Coronary artery (tissue), 2 donors: ENCODE data around the gene CAMTA1.

ENCODE experiments used
- DNase-seq: peaks from one replicate; pipeline ENCODE4 v3.0.0-alpha.2; 2017; ENCODE audit warnings: low spot score
- H3K27ac ChIP-seq, 2 donors: fragments of 200-600 bp; sonication (generic); one replicate each; pipeline ENCODE4 v1.5.1; 2016 to 2019
- H3K4me3 ChIP-seq: fragments of 200-600 bp; sonication (generic); 2 replicates; pipeline ENCODE4 v1.5.1; 2016; ENCODE audit warnings: mild to moderate bottlenecking, moderate library complexity
- CTCF ChIP-seq: fragments of 200-600 bp; sonication (generic); IDR thresholded peaks from one replicate; pipeline ENCODE4 v1.5.1; 2019; ENCODE audit warnings: antibody characterized with exemption

Gene CAMTA1

GRCh38 chr1:7576946-7577657 lies 791.8 kb downstream of the CAMTA1 start:
- DNase-seq = no peak
- no peak for TF ChIP-seq CTCF
- Histone ChIP-seq H3K27ac (no peak overlapping the region), H3K4me3 (no peak overlapping the region)

GRCh38 chr1:7578206-7578605 lies 793.0 kb downstream of the CAMTA1 start:
- no peak for DNase-seq
- TF ChIP-seq CTCF = no peak
- H3K4me3 ChIP-seq = no peak overlapping the region

GRCh38 chr1:7579016-7579415 lies 793.8 kb downstream of the CAMTA1 start:
- TF ChIP-seq CTCF = no peak
- no peak for DNase-seq
- H3K4me3 ChIP-seq = no peak overlapping the region
- no peak overlapping the region for H3K27ac ChIP-seq

More at GRCh38 chr1:7578206-7578605, 793.0 kb downstream of the CAMTA1 start:
- H3K27ac ChIP-seq = no peak overlapping the region

GRCh38 chr1:7579831-7580804 lies 794.9 kb downstream of the CAMTA1 start:
- Histone ChIP-seq H3K4me3 (no peak overlapping the region), H3K27ac (no peak overlapping the region)
- TF ChIP-seq CTCF = no peak
- DNase-seq = no peak

- no peak for DNase-seq
- H3K27ac ChIP-seq = no peak overlapping the region
- TF ChIP-seq CTCF = no peak
- no peak overlapping the region for H3K4me3 ChIP-seq
Observed at GRCh38 chr1:7580923-7581753, 795.9 kb downstream of the CAMTA1 start.

- Histone ChIP-seq H3K4me3 (no peak overlapping the region), H3K27ac (no peak overlapping the region)
- no peak for TF ChIP-seq CTCF
- no peak for DNase-seq
Observed at GRCh38 chr1:7581754-7582459, 796.7 kb downstream of the CAMTA1 start.
